ENCODE results near the gene FARSA.
"Not testable (repeated sequence)": the region's sequence is repeated elsewhere in the genome, so short reads cannot be mapped to it uniquely, and the experiment has no call there.

Gene FARSA

GRCh38 chr19:12937093-12937926, 3.8 kb upstream of the FARSA start:
- DNase-seq (ENCODE audit: low read depth): no peak

GRCh38 chr19:12936582-12936981, 3.1 kb upstream of the FARSA start:
- no peak for DNase-seq (ENCODE audit: low read depth)

- no peak for DNase-seq (ENCODE audit: low read depth)
Observed at GRCh38 chr19:12935071-12935470, 1.6 kb upstream of the FARSA start.

GRCh38 chr19:12932392-12933286, 872 bp downstream of the FARSA start:
- no peak for DNase-seq (ENCODE audit: low read depth)

- DNase-seq (ENCODE audit: low read depth): no peak
Observed at GRCh38 chr19:12930002-12930645, 3.4 kb downstream of the FARSA start.

- DNase-seq (ENCODE audit: low read depth): no peak
Observed at GRCh38 chr19:12924621-12925310, 8.7 kb downstream of the FARSA start.

- no peak for DNase-seq (ENCODE audit: low read depth)
Observed at GRCh38 chr19:12922959-12923358, 10.6 kb downstream of the FARSA start.

- no peak for DNase-seq (ENCODE audit: low read depth)
Observed at GRCh38 chr19:12921047-12921446, 12.5 kb downstream of the FARSA start.

- no peak for DNase-seq (ENCODE audit: low read depth)
Observed at GRCh38 chr19:12918253-12918652, 15.3 kb downstream of the FARSA start.

- not testable (repeated sequence) for DNase-seq (ENCODE audit: low read depth)
Observed at GRCh38 chr19:12915860-12916259, 17.7 kb downstream of the FARSA start.

GRCh38 chr19:12913851-12914690, 19.4 kb downstream of the FARSA start:
- DNase-seq (ENCODE audit: low read depth): peak; percentile 14

- no peak for DNase-seq (ENCODE audit: low read depth)
Observed at GRCh38 chr19:12913011-12913561, 20.4 kb downstream of the FARSA start.

- no peak for DNase-seq (ENCODE audit: low read depth)
Observed at GRCh38 chr19:12912571-12912970, 20.9 kb downstream of the FARSA start.

- DNase-seq (ENCODE audit: low read depth): no peak
Observed at GRCh38 chr19:12907166-12907565, 26.3 kb downstream of the FARSA start.

- no peak for DNase-seq (ENCODE audit: low read depth)
Observed at GRCh38 chr19:12899891-12900518, 33.5 kb downstream of the FARSA start.

GRCh38 chr19:12896460-12896859, 37.1 kb downstream of the FARSA start:
- no peak for DNase-seq (ENCODE audit: low read depth)

- no peak for DNase-seq (ENCODE audit: low read depth)
Observed at GRCh38 chr19:12893582-12893981, 39.9 kb downstream of the FARSA start.

GRCh38 chr19:12891553-12892021, 41.9 kb downstream of the FARSA start:
- no peak for DNase-seq (ENCODE audit: low read depth)

- peak; percentile 95 for DNase-seq (ENCODE audit: low read depth)
Observed at GRCh38 chr19:12890787-12891552, 42.5 kb downstream of the FARSA start, which contains the start of gene GCDH. GCDH (plus strand) TSS chr19:12891160; CDS start chr19:12891305, 145 bp downstream.
